ENCODE results near the gene IGF1.
"Not testable (repeated sequence)": the region's sequence is repeated elsewhere in the genome, so short reads cannot be mapped to it uniquely, and the experiment has no call there.

The IGF1 gene

GRCh38 chr12:102372087-102372486 is 108.3 kb downstream of the IGF1 start:
- Histone ChIP-seq H3K4me3 (ENCODE audit: control insufficient read depth in 1 of 7, extremely low read depth in 1 of 7, insufficient read depth in 4 of 7, low read depth in 2 of 7, low read length in 6 of 7) (no peak overlapping the region), H3K27ac (ENCODE audit: insufficient read depth in 1 of 2, low read depth in 1 of 2, low read length in 2 of 2, poor library complexity in 1 of 2, severe bottlenecking in 2 of 2) (no peak overlapping the region), H3K27me3 (replicated peaks in 2 of 5; ENCODE audit: control insufficient read depth in 4 of 5, insufficient read depth in 5 of 5, low read length in 4 of 5) (no peaks in the 10 kb centered on the region), H3K36me3 (ENCODE audit: control insufficient read depth in 4 of 4, insufficient read depth in 4 of 4, low read length in 3 of 4) (no peaks in the 10 kb centered on the region), H3K9me3 (ENCODE audit: control extremely low read depth in 1 of 5, control insufficient read depth in 4 of 5, insufficient read depth in 2 of 5, low read depth in 1 of 5, low read length in 4 of 5) (peaks cover 0 to 5% (median 2%) of the 10 kb centered on the region in 5 experiments), H3K4me1 (ENCODE audit: control extremely low read depth in 1 of 4, control insufficient read depth in 4 of 4, insufficient read depth in 4 of 4, low read length in 3 of 4) (no peaks in the 10 kb centered on the region)
- WGBS (ENCODE audit: insufficient coverage) = 71% methylated on average over 2 of the region's 3 CpGs
- no peak for DNase-seq
- ChIA-PET CTCF (no interaction called here), POLR2A (no interaction called here)

DNA sequence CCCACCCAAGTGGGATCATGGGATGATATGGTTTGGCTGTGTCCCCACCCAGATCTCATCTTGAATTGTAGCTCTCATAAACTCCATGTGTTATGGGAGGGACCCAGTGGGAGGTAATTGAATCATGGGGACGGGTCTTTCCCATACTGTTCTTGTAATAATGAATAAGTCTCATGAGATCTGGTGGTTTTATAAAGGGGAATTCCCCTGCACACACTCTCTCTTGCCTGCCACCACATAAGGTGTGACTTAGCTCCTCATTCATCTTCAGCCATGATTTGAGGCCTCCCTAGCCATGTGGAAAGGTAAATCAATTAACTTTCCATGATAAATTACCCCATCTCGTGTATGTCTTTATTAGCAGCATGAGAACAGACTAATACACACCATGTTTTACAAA is 109.2 kb downstream of the IGF1 start:
- no peak overlapping the region for H3K4me3 ChIP-seq (ENCODE audit: control insufficient read depth in 1 of 7, extremely low read depth in 1 of 7, insufficient read depth in 4 of 7, low read depth in 2 of 7, low read length in 6 of 7)
- ChIA-PET POLR2A (no interaction called here), CTCF (no interaction called here)
- no peak overlapping the region for H3K27ac ChIP-seq (ENCODE audit: insufficient read depth in 1 of 2, low read depth in 1 of 2, low read length in 2 of 2, poor library complexity in 1 of 2, severe bottlenecking in 2 of 2)
- peaks cover 0 to 5% (median 2%) of the 10 kb centered on the region in 5 experiments for H3K9me3 ChIP-seq (ENCODE audit: control extremely low read depth in 1 of 5, control insufficient read depth in 4 of 5, insufficient read depth in 2 of 5, low read depth in 1 of 5, low read length in 4 of 5)
- WGBS (ENCODE audit: insufficient coverage) = 100% methylated on average over 1 of the region's 2 CpGs
- H3K27me3 ChIP-seq (replicated peaks in 2 of 5; ENCODE audit: control insufficient read depth in 4 of 5, insufficient read depth in 5 of 5, low read length in 4 of 5) = no peaks in the 10 kb centered on the region
- no peaks in the 10 kb centered on the region for H3K36me3 ChIP-seq (ENCODE audit: control insufficient read depth in 4 of 4, insufficient read depth in 4 of 4, low read length in 3 of 4)
- no peak for DNase-seq
- H3K4me1 ChIP-seq (ENCODE audit: control extremely low read depth in 1 of 4, control insufficient read depth in 4 of 4, insufficient read depth in 4 of 4, low read length in 3 of 4) = no peaks in the 10 kb centered on the region

DNA sequence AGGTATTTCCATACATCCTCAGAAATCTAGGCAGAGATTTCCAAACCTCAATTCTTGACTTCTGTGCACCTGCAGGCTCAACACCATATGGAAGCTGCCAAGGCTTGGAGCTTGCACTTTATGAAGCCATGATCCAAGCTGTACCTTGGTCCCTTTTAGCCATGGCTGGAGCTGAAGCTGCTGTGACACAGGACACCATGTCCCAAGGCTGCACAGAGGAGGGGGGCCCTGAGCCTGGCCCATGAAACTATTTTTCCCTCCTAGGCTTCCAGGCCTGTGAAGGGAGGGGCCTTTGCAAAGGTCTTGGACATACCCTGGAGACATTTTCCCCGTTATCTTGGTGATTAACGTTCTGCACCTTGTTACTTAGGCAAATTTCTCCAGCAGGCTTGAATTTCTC is 110.5 kb downstream of the IGF1 start:
- CTCF ChIA-PET = no interaction called here
- no peak for DNase-seq
- Histone ChIP-seq H3K36me3 (ENCODE audit: control insufficient read depth in 4 of 4, insufficient read depth in 4 of 4, low read length in 3 of 4) (no peaks in the 10 kb centered on the region), H3K27me3 (replicated peaks in 2 of 5; ENCODE audit: control insufficient read depth in 4 of 5, insufficient read depth in 5 of 5, low read length in 4 of 5) (no peaks in the 10 kb centered on the region), H3K27ac (ENCODE audit: insufficient read depth in 1 of 2, low read depth in 1 of 2, low read length in 2 of 2, poor library complexity in 1 of 2, severe bottlenecking in 2 of 2) (no peak overlapping the region), H3K9me3 (ENCODE audit: control extremely low read depth in 1 of 5, control insufficient read depth in 4 of 5, insufficient read depth in 2 of 5, low read depth in 1 of 5, low read length in 4 of 5) (peaks cover 0 to 5% (median 2%) of the 10 kb centered on the region in 5 experiments), H3K4me1 (ENCODE audit: control extremely low read depth in 1 of 4, control insufficient read depth in 4 of 4, insufficient read depth in 4 of 4, low read length in 3 of 4) (no peaks in the 10 kb centered on the region), H3K4me3 (ENCODE audit: control insufficient read depth in 1 of 7, extremely low read depth in 1 of 7, insufficient read depth in 4 of 7, low read depth in 2 of 7, low read length in 6 of 7) (no peak overlapping the region)
- WGBS (ENCODE audit: insufficient coverage) = 94% methylated on average over 2 of the region's 2 CpGs
- POLR2A ChIA-PET = no interaction called here

DNA sequence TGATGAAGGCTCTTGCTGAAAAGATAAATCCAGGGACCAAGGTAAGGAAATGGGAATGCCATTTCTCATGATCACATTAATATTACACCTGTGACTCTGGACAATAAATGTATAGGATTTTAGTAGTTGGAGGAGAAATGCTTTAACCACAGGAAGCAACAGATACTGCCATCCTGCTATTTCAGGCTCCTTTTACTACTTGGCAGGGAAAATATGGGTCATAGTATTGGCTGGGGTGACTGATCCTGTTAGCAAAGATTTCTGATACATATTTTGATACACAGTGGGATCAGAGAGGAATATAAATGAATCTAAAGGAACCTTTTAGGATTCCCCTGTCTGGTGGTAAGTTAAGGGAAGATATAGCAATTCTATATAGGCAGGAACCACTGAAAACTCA is 115.0 kb downstream of the IGF1 start:
- ChIA-PET CTCF (no interaction called here), POLR2A (no interaction called here)
- no peak for DNase-seq
- H3K27ac ChIP-seq (ENCODE audit: insufficient read depth in 1 of 2, low read depth in 1 of 2, low read length in 2 of 2, poor library complexity in 1 of 2, severe bottlenecking in 2 of 2) = no peak overlapping the region
- peaks cover 0 to 5% (median 2%) of the 10 kb centered on the region in 5 experiments for H3K9me3 ChIP-seq (ENCODE audit: control extremely low read depth in 1 of 5, control insufficient read depth in 4 of 5, insufficient read depth in 2 of 5, low read depth in 1 of 5, low read length in 4 of 5)
- no peaks in the 10 kb centered on the region for H3K36me3 ChIP-seq (ENCODE audit: control insufficient read depth in 4 of 4, insufficient read depth in 4 of 4, low read length in 3 of 4)
- no peak overlapping the region for H3K4me3 ChIP-seq (ENCODE audit: control insufficient read depth in 1 of 7, extremely low read depth in 1 of 7, insufficient read depth in 4 of 7, low read depth in 2 of 7, low read length in 6 of 7)
- H3K4me1 ChIP-seq (ENCODE audit: control extremely low read depth in 1 of 4, control insufficient read depth in 4 of 4, insufficient read depth in 4 of 4, low read length in 3 of 4) = no peaks in the 10 kb centered on the region
- no peaks in the 10 kb centered on the region for H3K27me3 ChIP-seq (replicated peaks in 2 of 5; ENCODE audit: control insufficient read depth in 4 of 5, insufficient read depth in 5 of 5, low read length in 4 of 5)

DNA sequence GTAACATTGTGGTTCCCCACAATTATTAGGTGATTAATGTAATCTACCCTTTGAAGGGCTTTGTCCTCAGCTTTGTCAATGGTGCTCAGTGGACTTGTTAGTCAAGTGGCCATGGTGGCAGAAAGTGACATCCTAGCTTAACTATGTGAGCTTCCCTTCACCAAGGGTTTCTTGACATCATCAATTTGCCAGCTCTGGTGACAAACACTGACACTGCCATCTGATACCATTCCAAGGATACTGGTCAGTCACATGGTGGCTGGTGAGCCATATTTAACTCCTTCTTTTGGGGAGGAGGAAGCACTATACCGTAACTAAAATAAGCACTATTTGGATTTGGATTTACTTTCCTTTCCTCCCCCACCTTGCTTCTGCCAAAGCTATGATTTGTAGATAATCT is 115.7 kb downstream of the IGF1 start:
- H3K4me3 ChIP-seq (ENCODE audit: control insufficient read depth in 1 of 7, extremely low read depth in 1 of 7, insufficient read depth in 4 of 7, low read depth in 2 of 7, low read length in 6 of 7) = no peak overlapping the region
- peaks cover 0 to 5% (median 2%) of the 10 kb centered on the region in 5 experiments for H3K9me3 ChIP-seq (ENCODE audit: control extremely low read depth in 1 of 5, control insufficient read depth in 4 of 5, insufficient read depth in 2 of 5, low read depth in 1 of 5, low read length in 4 of 5)
- CTCF ChIA-PET = no interaction called here
- H3K36me3 ChIP-seq (ENCODE audit: control insufficient read depth in 4 of 4, insufficient read depth in 4 of 4, low read length in 3 of 4) = no peaks in the 10 kb centered on the region
- no peak overlapping the region for H3K27ac ChIP-seq (ENCODE audit: insufficient read depth in 1 of 2, low read depth in 1 of 2, low read length in 2 of 2, poor library complexity in 1 of 2, severe bottlenecking in 2 of 2)
- WGBS (ENCODE audit: insufficient coverage) = no CpG with 5 or more reads among the region's 1 CpG
- H3K4me1 ChIP-seq (ENCODE audit: control extremely low read depth in 1 of 4, control insufficient read depth in 4 of 4, insufficient read depth in 4 of 4, low read length in 3 of 4) = no peaks in the 10 kb centered on the region
- no peaks in the 10 kb centered on the region for H3K27me3 ChIP-seq (replicated peaks in 2 of 5; ENCODE audit: control insufficient read depth in 4 of 5, insufficient read depth in 5 of 5, low read length in 4 of 5)
- POLR2A ChIA-PET = no interaction called here
- DNase-seq = no peak

DNA sequence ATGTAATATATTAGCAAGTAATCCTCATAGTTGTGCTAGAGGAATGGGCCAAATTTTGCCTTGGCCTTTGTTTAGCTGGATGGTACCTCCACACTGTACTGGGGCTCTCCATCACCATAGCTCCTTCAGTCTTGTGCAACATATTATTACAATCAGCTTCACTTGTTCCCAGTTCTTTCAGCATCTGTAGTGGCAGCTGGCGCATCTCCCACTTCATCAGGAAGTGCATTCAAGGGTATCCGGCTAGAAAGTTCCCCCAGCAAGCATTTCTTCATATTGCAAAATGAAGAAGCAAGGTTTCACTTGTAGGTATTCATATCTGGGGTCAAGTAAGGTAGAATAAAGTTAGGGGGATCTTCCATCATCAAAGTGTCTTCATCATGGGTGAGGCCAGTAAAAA is 123.7 kb downstream of the IGF1 start:
- Histone ChIP-seq H3K27me3 (replicated peaks in 2 of 5; ENCODE audit: control insufficient read depth in 4 of 5, insufficient read depth in 5 of 5, low read length in 4 of 5) (no peaks in the 10 kb centered on the region), H3K36me3 (ENCODE audit: control insufficient read depth in 4 of 4, insufficient read depth in 4 of 4, low read length in 3 of 4) (no peaks in the 10 kb centered on the region), H3K4me1 (ENCODE audit: control extremely low read depth in 1 of 4, control insufficient read depth in 4 of 4, insufficient read depth in 4 of 4, low read length in 3 of 4) (no peaks in the 10 kb centered on the region), H3K4me3 (ENCODE audit: control insufficient read depth in 1 of 7, extremely low read depth in 1 of 7, insufficient read depth in 4 of 7, low read depth in 2 of 7, low read length in 6 of 7) (no peak overlapping the region), H3K27ac (ENCODE audit: insufficient read depth in 1 of 2, low read depth in 1 of 2, low read length in 2 of 2, poor library complexity in 1 of 2, severe bottlenecking in 2 of 2) (no peak overlapping the region), H3K9me3 (ENCODE audit: control extremely low read depth in 1 of 5, control insufficient read depth in 4 of 5, insufficient read depth in 2 of 5, low read depth in 1 of 5, low read length in 4 of 5) (peaks cover 0 to 12% (median 6%) of the 10 kb centered on the region in 5 experiments)
- DNase-seq = no peak
- CTCF ChIA-PET = no interaction called here
- POLR2A ChIA-PET = no interaction called here
- 100% methylated on average over 2 of the region's 2 CpGs for WGBS (ENCODE audit: insufficient coverage)

- H3K4me3 ChIP-seq (ENCODE audit: control insufficient read depth in 1 of 7, extremely low read depth in 1 of 7, insufficient read depth in 4 of 7, low read depth in 2 of 7, low read length in 6 of 7); POLR2A ChIA-PET: not testable (repeated sequence)
- WGBS (ENCODE audit: insufficient coverage) = 100% methylated on average over 1 of the region's 1 CpG
These were observed 126.1 kb downstream of the IGF1 start for GRCh38 chr12:102354281-102354680.

More at GRCh38 chr12:102354281-102354680, 126.1 kb downstream of the IGF1 start:
- H3K27ac ChIP-seq (ENCODE audit: insufficient read depth in 1 of 2, low read depth in 1 of 2, low read length in 2 of 2, poor library complexity in 1 of 2, severe bottlenecking in 2 of 2); H3K4me1 ChIP-seq (ENCODE audit: control extremely low read depth in 1 of 4, control insufficient read depth in 4 of 4, insufficient read depth in 4 of 4, low read length in 3 of 4); H3K27me3 ChIP-seq (replicated peaks in 2 of 5; ENCODE audit: control insufficient read depth in 4 of 5, insufficient read depth in 5 of 5, low read length in 4 of 5); DNase-seq; CTCF ChIA-PET; H3K36me3 ChIP-seq (ENCODE audit: control insufficient read depth in 4 of 4, insufficient read depth in 4 of 4, low read length in 3 of 4): not testable (repeated sequence)
- peaks cover 0 to 12% (median 6%) of the 10 kb centered on the region in 5 experiments for H3K9me3 ChIP-seq (ENCODE audit: control extremely low read depth in 1 of 5, control insufficient read depth in 4 of 5, insufficient read depth in 2 of 5, low read depth in 1 of 5, low read length in 4 of 5)

All from common myeloid progenitor, CD34-positive (primary cell).